GM21717 (cell line): ENCODE results near the gene FXN.

Experiments used
- ATAC-seq: cut with Tn5 transposase; IDR thresholded peaks from one replicate; pipeline ENCODE4 v1.9.1; 2021; ENCODE audit warnings: mild to moderate bottlenecking, moderate library complexity; ENCODE audit not compliant: unreplicated experiment

The FXN gene

DNA sequence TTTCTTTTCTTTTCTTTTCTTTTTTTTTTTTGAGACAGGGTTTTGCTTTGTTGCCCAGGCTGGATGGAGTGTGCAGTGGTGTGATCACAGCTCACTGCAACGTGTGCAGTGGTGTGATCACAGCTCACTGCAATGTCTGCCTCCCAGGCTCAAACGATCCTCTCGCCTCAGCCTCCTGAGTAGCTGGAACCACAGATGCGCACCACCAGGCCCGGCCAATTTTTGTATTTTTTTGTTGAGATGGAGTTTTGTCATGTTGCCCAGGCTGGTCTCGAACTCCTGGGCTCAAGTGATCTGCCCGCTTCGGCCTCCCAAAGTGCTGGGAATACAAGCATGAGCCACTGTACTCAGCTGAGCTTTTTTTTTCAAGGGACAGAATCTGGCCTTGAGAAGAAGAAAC, 101.8 kb downstream of the FXN start:
- no peak for ATAC-seq

DNA sequence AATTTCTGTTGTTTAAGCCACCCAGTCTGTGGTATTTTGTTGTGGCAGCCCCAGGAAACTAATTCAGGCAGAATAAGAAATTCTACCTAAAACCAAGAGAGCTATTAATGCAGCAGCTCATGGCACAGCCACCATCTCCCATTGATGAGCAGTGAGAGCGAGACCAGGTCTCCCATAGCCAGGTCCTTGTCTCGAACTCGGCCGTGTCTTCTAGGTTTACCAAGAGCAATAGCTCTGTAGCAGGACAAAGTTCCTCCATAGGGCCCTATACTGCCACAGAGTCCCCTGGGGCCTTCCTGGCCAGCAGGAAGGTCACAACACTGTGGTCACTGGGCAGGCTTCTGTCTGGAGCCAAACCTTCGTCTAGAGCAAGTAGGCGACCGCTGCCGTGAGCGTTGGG, 104.0 kb downstream of the FXN start:
- ATAC-seq: no peak

DNA sequence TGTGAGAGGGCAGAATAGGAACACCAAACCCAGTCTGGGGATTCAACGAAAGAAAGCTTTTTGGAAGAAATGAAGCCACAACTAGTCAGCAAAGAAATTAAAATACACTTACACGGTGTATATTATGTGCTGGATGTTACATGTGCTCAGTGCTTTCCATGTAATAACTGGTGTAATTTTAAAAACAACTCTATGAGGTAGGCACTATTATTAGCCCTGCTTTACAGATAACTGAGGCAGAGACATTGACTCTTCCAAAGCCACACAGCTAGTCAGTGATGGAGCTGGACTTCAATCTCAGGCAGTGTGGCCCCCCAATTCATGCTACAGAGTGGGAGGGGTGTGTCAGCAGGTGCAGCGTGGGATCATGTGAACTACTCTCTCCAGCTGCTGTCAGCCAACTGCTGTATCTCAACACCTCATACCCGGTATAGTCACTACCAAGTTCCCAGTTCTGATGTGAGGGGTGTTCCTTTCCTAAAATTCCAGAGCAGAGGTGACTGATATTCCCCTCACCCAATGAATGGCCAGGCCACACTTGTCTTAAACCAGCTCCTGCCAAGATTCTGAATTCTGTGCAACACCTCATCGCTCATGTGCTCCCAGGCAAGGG, 104.7 kb downstream of the FXN start:
- ATAC-seq: no peak

DNA sequence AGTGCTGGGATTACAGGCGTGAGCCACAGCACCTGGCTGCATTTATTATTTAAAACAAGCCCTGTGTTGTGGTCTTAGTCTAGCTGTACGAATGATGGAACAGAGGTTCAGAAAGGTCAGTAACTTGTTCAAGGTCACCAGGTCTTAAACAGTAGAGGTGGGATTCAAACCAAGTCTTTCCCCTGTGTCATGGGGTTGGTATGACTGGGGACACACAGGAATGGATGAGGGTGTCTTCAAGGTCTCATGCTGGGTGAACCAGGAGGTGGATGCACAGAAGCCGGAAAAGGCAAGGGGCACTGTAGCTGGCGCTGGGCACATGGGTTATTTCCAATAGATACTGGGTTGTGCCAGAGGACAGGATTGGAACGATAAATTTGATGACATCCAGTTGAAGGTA, 106.3 kb downstream of the FXN start:
- no peak for ATAC-seq

DNA sequence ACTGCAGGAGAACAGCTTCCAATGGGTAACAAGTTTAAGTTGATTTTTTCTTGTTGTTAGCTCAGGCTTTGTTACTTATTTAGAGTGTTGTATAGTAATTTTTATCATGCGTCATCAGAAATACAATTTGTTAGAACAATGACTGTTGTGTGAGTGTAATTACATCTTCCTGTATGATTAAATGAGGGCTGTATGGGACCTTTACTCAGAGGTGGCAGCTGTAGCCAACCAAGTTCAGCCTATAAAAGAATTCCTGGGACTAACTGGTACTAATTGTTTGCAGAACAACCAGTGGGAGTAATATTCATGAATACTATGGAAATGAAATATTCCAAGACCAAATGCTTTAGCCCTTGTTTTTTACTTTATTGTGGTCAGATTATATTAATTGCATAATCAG, 107.7 kb downstream of the FXN start:
- no peak for ATAC-seq

DNA sequence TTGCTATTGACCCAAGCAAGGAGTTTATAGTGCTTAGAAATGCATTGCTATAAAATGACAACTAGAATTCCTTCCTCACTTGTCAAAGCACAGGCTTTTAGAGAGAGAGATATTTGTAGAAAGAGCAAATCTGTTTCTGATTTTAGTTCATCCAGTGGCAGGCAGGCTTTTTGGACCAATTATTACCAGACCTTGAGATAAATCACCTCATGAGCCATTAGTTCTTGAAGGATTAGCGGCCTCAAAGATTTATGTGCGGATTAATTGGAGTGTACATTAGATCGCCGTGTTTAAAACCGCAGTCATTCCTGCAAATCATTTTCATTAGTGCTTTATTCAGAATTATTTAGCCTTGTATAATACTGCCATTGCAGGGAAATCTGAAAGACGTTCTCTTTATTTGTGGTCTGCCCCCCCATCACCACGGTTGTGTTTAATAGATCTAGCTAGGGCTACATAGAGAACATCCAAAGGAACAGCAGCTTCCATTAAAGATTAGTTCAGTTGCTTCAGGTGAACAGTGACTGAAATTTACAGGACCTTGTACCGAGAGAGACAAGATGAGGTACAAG, 109.7 kb downstream of the FXN start:
- no peak for ATAC-seq

DNA sequence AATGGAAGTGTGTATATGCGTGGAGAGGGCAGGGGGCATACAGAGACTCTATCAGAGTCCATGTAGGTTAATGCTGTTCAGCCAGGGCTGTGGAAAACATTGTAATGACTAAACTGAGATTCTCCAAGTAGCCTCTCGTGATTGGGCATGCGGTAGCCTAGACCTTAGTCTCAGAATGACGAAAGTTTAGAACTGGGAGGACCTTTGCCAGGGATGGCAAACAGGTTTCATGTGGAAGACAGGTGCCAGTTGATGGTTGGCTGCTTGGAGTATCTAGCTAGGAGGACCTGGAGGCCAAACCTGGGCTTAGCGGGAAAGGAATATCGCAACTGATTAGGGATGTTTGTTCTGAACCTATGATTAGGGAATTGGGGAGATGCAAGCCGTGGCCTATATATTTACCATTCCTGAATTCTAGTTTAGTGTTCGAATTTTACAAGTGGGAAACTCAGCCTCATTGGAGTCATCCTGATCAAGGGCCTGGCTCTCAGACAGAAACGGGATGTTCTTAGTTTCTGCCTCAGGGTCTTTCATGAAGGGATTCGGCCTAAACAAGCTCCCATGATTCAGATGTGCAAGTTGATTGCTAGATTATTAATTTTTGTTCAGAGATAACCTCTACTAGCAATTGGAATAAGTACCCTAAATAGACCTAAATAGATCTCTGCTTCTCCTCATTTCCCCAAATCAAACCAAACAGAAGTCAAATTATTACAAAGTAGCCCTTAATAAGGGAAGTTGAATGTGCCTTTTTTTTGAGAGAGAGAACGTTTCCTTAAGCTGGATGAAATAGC, 111.7 kb downstream of the FXN start:
- ATAC-seq: no peak

DNA sequence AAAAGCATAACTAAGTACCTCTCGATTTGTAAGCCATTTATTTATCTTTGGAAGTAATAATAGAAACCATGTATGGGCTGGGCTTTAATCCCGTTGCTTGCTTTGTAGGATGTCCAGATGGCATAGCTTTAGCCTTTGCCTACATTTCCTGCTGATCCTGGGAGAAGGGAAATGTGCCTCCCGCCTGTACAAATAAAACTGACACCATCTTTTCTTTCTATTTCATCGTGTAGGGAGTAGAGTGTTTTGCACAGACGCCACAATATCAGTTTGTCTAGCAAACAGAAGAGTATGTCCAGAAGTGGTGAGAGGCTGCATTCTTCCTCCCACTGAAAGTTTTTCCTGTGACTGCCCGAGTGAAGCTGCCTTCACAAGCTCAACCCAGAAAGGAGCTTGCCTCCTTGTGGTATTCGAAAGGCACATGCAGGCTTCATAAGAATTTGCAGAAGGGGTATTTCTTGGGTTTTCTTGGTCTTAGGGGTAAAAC, 113.8 kb downstream of the FXN start:
- no peak for ATAC-seq
